Articular chondrocyte of knee joint (primary cell): ENCODE data around the gene DAZL. TPM values are rescaled to one million over a fixed set of nuclear protein-coding genes. Genes with fewer than 3 reads are reported as not detected.

ENCODE experiments used
- total RNA-seq: library from RNA; depleted of rRNA; stranded (reverse); fragments of >200 nt; gene quantifications from 2 replicates; pipeline ENCODE4 v1.2.3, GENCODE V29; 2012

The DAZL gene, protein sequence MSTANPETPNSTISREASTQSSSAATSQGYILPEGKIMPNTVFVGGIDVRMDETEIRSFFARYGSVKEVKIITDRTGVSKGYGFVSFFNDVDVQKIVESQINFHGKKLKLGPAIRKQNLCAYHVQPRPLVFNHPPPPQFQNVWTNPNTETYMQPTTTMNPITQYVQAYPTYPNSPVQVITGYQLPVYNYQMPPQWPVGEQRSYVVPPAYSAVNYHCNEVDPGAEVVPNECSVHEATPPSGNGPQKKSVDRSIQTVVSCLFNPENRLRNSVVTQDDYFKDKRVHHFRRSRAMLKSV
- 0.22 TPM in 1 of 2 replicates, not detected in the other for total RNA-seq

DNA sequence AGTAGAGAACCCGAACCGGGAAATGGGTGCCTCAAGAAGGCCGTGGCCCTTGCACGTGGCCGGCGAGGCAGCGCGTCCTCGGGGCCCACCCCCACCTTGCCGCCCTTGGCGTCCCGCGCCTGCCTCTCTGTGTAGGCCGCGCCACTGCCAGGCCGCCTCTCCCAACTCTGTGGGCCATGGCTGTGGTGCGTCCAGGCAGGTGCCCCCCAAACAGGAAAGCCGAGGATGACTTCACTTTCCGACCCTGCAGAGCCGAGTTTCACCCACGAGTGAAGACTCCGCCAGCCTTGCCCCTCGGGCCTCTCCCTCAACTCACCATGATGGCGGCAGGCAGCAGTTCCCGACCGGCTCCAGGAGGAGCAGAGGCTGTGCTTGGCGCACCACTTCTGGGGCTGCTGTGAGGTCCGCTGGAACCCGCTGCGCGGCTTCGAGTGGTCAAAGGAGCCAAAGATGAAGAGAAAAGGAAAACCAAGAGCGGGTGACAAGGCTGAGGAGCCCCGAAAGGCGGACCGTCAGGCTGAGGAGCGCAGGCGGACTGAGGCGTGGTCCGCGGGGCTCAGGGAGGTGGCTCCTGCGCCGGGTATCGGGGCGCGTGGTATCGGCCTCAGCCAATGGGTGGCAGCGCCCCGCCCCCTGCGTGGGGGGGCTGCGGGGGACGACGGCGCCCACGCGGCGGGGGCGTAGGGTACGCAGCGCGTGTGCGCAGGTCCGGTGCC lies at the start of gene DAZL:
DAZL (minus strand) TSS at position 537 of the 716 bp plus-strand sequence; CDS start at position 319, 218 bp downstream.

Other genes starting within 250 kb of the DAZL start
- 48.1 and 108 TPM in 2 replicates for gene RFTN1, start 91.7 kb downstream of the DAZL start, total RNA-seq